ENCODE measurements around the gene ZNF254.
"Not testable (repeated sequence)": the region's sequence is repeated elsewhere in the genome, so short reads cannot be mapped to it uniquely, and the experiment has no call there.

ZNF254 gene

DNA sequence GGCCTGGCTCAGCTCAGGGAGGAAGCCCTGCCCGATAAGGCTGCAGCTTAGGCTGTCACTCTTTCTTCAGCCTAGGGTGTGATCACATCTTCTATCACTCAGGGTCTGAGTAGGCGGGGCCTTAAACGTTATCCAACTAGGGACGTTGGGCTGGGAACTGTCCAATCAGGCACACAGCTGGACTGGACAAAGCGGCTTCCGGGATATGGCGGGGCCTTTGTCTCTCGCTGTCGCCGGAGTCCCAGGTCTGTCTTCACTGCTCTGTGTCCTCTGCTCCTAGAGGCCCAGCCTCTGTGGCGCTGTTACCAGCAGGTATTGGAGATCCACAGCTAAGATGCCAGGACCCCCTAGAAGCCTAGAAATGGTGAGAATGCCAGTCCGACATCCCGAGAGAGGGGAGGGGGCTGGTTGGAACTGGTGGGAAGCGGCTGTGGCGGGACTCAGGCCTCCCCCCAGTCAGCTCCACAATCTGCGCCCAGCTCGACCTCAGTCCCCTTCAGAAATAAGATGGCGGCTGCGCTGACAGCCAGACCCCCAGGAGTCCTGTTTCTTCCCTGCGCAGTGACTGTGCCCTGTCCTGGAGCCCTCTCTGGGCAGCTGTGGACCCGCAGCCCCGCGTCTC lies at the start of gene ZNF254:
ZNF254 (plus strand) TSS at position 214 of the 622 bp plus-strand sequence; CDS start at position 335, 121 bp downstream.
- DNase-seq, result no peak

DNA sequence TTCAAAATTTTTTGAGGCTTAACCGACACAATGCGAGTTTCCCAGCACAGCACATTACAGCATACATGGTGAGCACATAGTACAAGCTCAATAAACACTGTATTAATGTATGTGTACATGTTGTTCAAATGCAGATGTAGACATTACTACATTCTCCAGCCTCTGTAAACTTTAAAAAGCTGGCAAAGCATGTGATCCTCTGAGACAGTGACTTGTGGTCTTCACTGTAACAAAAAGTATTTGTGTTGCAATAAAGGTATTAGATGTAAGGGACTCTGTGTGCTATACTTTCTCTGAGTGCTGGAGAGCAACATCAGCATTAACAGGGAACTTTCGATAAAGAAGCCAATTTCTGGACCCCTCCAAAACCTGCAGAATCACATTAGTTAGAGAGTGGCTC lies 46.4 kb upstream of the ZNF254 start:
- DNase-seq, result no peak

DNA sequence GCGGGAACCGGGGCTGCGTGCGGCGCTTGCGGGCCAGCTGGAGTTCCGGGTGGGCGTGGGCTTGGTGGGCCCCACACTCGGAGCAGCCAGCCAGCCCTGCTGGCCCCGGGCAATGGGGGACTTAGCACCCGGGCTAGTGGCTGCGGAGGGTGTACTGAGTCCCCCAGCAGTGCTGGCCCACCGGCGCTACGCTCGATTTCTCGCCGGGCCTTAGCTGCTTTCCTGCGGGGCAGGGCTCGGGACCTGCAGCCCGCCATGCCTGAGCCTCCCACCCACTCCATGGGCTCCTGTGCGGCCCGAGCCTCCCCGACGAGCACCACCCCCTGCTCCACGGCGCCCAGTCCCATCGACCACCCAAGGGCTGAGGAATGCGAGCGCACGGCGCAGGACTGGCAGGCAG lies 45.7 kb upstream of the ZNF254 start:
- DNase-seq, result not testable (repeated sequence)

DNA sequence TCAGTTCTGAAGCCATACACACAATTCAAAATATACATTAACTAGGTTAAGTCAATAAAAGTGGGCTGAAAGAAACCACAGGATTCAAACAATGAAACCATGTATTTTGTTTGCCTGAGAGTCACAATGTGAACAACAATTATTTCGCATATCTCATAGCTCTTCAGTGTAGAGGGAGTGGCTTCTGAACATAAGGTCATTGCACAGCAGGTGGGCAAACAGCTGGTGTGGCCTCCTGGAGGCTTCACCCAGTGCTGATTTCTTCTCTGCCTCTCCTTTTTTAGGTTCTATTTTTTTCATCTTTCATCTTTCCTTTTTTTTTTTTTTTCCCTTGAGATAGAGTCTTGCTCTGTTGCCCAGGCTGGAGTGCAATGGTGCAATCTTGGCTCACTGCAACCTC lies 40.4 kb upstream of the ZNF254 start:
- DNase-seq, result no peak

DNA sequence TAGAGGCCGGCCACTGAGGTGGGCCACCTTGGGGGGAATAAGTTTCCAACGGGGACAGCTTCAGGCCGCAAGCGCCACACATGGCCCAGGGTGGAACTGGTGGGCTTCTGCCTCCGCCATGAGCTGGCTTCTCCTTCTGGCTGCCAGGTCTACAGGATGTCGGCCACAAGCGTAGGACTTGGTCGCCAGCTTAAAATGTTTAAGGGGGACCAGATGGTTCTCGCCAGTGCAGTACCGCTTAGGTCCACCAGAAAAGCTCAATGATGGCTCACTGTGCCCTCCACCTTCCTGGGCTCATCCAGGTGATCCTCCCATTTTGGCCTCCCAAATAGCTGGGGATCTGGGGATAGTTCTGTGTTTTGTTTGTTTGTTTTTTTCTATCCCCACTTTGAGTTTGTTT lies 38.7 kb upstream of the ZNF254 start:
- DNase-seq, result no peak

DNA sequence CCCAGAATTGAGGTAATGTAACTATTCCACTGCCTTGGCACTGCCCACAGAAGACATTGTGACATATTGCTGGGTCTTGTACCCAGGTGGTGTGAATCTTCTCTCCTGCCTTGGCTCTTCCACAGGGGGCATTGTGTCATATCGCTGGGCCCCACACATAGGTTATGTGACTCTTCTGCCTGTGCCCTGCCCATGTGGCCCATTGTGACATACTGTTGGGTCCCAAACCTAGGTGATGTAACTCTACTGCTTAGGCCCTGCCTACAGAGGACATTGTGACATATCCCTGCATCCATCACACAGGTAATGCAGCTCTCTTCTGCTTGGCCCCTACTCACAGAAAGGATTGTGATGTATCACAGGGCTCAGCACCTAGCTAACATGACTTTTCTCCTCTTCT lies 37.5 kb upstream of the ZNF254 start:
- no peak for DNase-seq

DNA sequence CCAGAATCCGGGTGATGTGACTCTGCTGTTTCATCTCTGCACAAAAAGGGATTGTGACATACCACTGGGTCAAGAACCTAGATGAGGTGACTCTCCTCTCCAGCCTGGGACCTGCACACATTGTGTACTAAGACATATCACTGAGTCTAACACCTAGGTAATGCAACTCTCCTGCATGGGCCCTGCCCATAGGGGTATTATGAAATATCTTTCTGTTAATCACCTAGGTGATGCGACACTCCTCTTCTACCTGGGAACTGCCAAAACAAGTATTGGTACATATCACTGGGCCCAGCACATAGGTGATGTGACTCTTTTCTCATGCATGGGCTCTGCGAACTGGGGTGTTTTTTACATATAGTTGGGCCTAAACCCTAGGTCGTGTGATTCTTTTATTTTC lies 35.5 kb upstream of the ZNF254 start:
- no peak for DNase-seq

DNA sequence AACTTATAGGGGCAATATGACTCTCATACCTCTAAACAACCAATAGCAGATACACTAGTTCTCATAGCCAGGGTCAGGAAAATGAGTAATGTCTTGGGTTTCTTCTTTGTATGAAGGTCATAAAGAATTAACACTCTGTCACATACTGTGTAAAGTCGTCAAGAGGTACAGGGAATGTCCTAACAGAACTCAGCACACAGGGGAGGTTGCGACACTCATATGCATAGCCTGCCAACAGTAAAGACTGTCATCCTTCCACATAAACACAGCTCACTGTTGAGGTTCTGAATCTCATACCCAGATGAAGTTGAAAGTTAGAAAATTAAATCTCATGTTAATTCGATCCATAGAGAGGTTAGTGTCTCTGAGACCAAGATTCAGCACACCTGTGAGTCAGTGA lies 34.2 kb upstream of the ZNF254 start:
- DNase-seq, result no peak

DNA sequence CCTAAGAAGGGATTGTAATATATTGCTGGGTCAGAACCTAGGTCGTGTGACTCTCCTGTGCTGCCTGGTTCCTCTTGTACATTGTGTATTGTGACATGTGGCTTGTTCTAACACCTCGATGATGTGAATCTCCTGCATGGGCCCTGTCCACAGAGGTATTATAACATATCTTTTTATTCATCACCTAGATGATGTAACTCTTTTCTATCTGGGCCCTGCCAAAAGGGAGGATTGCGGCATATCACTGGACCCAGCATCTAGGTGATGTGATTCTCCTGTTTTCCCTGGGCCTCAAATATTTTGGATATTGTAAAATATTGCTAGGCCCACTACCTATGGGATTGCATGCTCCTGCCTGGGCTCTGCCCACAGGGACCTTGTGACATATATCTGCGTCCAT lies 33.4 kb upstream of the ZNF254 start:
- DNase-seq, result no peak

DNA sequence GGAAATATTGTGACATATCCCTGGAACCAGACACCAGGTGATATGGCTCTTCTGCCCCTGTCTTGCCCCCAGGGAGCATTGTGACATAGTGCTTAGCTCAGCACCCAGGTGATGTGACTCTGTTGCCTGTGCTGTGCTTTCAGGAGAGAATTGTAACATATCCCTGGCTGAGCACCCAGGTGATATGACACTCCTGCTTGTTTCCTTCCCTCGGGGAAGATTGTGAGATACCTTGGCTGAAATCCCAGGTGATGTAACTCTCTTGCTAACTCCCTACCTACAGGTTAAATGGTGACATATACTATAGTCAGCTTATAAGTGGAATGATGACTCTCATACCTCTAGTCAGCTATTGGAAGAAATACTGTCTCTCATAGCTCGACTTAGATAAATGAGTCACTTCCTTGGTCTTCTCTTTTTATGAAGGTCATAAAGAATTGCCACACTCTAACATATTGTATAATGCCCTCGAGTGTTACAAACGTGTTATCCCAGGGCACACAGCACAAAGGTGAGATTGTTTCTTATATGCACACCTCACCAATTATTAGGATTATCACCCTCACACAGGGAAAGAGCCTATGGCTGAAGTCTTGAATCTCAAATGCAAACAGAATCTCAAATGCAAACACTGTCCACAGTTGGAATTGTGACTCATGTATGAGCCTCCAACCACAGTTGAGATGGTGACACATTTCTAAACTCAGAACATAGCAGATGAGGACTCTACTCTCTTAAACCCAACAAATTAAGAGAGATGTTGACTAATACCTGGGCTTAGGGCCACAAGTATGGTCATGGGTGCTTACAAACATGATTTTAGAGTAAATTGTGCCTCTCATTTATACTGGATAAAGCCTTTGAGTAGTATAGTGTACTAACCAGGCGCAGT lies 32.7 kb upstream of the ZNF254 start:
- DNase-seq, result no peak

DNA sequence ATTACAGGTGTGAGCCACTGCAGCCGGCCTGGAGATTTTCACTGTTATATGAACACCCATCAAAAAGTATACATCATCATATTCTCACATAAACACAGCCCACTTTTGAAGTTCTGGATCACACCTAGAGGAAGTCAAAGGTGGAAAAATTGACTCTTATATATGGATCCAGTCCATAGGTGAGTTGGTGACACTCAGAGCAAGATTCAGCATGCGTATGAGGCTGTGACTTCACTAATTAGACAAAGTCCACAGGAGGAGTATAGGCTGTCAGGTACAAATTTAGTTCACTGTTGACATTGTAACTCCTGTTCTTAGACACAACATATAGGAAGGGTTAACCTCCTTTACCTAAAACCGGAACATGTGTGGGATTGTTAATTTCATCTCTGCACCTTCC lies 31.4 kb upstream of the ZNF254 start:
- no peak for DNase-seq

DNA sequence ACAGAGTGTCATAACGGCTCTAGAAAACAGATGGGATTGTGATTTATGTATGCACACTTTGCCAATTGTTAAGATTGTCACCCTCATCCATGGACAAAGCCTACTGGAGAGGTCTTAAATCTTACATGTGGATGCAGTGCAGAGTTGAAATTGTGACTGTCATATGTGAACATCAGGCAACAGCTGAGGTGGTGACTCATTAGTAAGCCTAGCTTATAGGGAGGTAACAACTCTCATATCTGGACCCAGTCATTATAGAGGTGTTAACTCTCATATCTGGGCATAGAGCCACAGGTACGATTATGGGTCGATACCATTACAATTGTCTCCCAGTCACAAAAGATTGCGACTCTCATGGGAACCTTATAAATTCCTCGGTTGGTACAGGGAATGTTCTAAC lies 29.8 kb upstream of the ZNF254 start:
- no peak for DNase-seq

DNA sequence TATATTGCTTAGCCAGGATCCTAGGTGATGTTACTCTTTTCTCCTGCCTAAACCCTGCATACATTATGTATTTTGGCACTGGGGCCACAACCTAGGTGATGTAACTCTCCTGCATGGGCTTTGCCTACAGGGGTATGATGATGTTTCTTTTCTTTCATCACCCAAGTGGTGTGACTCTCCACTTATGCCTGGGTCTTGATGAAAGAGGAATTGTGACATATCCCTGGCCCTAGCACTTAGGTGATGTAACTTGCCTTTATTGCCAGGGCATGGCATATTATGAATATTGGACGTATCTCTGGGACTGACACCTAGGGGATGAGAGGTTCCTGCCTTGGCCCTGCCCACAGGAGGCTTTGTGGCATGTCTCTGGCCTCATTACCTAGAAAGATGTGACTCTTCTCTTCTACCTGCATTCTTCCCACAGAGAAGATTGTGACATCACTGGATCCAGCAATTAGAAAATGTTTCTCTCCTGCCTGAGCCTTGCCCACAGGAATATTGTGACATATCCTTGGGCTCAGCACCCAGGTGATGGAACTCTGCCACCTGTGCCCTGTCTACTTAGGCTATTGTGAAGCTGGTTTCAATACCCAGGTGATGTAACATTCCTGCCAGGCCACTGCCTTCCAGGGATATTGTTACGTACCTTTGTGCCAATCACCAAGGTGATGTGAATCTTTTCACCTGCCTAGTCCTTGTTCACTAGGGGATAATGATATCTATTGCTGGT lies 27.3 kb upstream of the ZNF254 start:
- DNase-seq, result no peak

DNA sequence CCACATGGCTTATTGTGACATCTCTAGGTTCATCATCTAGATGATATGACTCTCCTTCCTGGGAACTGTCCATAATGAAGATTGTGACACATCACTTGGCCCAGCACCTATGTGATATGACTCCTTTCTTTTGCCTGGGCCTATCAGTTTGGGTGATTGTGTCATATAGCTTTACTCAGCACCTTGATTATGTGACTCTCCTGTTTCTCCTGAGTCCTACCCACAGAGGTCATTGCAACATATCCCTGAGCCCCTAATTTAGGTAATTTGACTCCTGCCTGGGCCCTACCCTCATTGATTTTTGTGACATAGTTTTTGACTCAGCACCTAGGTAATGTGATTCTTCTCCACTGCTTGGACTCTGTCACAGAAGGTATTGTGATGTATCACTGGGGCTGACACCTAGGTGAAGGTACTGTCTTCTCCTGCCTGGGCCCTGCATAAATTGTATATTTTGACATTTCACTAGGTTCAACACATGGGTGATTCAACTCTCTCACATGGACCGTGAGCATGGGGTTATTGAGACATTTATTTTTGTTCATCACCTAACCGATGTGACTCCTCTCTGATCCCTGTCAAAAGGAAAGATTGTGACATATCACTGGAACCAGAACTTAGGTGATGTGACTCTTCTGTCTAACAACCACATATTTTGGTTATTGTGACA lies 26.2 kb upstream of the ZNF254 start:
- DNase-seq, result no peak

DNA sequence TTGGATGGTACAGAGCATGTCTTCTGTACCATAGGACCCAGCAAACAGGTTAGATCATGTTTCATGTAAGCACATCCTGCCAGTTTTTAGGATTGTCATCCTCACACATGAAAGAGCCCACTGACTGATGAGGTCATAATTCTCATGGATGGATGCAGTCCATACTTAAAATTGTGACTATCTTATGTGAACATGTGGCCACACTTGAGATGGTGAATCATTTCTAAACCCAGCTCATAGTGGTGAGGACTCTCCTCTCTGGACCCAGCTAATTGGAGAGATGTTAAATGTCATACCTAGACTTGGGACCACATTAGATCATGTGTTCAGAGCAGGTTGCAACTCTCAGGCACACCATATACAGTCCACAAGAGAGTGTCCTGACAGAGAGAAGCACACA lies 24.8 kb upstream of the ZNF254 start:
- no peak for DNase-seq

DNA sequence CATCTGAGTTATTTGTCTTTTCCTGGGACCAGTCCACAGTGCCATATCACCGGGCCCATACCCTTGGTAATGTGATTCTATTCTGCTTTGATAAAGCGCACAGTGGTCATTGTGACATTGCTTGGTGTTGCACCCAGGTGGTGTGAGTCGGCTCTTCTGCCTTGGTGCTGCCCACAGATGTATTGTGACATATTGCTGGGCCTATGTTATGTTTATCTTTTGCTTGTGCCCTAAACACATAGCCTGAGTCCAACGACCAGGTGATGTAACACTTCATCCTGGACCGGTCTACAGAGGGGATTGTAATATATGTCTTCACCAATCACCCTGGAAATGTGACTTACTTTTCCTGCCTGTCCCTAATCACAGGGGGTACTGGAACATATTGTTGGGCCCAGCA lies 23.7 kb upstream of the ZNF254 start:
- DNase-seq, result no peak

DNA sequence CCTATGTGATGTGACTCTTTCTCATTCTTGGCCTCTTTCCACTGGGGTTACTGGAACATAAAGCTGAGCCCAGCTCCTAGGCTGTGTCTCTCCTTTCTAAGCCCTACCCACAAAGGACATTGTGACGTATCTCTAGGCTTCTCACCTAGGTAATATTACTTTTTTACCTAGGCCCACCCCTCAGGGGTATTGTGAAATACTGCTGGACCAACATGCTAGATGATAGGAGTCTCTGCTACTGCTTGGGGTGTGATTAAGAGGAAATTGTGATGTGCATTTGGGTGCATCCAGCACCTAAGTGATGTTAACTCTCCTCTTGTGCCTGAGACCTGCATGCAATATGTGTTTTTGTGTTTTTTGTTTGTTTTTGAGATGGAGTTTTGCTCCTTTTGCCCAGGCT lies 22.8 kb upstream of the ZNF254 start:
- DNase-seq, result no peak

DNA sequence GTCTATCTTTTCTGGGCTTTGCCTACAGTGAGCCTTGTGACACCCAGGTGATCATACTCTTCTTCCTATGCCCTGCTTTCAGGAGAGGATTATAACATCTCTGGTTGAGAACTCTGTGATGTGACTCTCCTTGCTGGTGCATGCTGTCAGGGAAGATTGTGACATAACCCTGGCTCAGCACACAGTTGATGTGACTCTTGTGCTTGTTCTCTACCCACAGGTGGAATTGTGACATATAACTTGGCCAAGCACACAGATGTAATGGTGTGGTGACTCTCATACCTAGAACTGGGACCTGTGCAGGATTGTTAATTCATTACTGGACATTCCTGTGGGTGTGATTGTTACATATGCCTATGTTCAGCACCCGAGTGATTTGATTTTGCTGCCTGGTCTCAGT lies 21.7 kb upstream of the ZNF254 start:
- DNase-seq, result no peak

DNA sequence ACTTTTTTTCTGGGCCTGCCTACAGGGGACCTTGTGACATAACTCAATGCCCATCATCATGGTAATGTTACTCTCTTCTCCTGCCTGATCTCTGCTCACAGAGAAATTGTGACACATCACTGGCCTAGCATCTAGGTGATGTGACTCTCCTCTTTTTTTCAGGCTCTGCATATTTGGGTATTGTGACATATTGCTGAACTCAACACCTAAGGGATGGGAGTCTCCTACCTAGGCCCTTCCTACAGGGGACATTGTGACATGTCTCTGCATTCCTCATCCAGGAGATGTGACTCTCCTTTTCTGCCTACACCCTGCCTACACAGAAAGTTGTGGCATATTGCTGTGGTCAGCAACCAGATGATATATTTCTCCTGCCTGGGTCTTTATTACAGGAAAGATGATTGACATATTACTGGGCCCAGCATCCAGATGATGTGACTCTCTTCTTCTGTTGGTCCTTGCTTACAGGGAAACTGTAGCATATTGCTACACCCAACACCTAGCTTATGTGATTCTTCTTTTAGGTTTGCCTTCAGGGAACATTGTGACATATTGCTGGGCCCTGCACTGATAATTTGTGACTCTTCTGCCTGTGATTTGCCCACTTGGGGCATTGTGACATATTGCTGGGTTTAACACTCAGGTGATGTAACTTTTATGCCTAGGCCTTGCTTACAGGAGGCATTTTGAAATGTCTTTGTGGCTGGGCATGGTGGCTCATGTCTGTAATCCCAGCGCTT lies 21.0 kb upstream of the ZNF254 start:
- no peak for DNase-seq

DNA sequence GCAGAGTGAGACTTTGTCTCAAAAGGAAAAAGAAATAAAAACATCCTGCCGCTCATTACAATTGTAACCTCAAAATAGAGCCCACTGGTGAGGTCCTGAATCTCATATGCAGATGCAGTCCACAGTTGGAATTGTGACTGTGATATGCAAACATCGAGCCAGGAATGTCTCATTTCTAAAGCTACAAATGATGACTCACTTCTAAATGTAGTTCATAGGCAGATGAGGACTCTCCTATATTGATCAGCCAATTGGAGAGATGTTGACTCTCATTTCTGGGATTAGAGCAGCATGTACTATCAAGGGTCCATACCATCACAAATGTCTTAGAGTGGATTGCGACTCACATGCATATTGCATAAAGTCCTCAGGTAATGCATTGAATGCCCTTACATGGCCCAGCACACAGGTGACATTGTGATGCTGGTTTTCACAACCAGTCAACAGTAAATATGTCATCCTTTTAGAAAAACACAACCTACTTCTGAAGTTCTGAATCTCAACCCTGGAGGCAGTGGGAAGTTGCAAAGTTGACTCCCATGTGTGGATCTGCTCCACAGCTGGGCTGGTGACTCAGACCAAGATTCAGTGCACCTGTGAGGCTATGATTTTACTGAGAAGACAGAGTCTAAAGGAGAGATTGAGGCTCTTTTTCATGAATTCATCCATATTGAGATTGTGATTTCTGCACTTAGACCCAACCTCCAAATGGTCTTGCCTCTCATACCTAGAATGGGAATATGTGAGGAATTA lies 16.9 kb upstream of the ZNF254 start:
- DNase-seq, result no peak

DNA sequence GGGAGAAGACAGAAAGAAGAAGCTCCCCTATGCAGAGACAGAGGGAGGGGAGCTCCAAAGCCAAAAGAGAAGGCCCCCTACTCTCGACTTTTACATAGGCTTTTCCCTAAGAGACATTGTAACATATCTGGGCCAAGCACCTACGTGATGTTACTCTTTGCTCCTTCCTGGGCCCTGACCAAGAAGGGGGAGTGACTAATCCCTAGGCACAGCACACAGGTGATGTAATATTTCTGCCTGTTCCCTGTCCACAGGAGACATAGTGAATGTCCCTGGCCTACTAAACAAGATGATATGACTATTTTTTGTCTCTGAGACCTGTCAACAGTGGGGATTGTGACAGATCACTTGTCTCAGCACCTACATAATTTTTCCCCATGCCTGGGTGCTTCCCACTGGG lies 15.9 kb upstream of the ZNF254 start:
- no peak for DNase-seq

DNA sequence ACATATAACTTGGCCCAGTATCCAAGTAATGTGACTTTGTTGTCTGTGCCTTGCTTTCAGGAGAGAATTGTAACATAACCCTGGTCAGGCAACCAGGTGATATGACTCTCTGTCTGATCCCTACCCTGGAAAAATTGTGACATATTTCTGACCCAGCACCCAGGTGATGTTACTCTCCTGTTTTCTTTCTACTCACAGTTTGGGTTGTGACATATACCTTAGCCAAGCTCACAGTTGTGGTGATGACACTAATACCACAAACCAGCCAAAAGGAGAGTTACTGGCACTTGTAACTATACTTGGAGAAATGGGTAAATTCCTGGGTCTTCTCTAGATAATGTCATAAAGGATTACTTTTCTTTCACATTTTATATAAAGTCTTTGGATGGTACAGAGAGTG lies 14.3 kb upstream of the ZNF254 start:
- DNase-seq, result no peak

Measured in NK-92 treated with Interleukin-12 subunit alpha and Interleukin-12 subunit beta, amount 100 ng/mL, for 24 hours (cell line).